ENCODE data around the gene ITIH2.

The ITIH2 gene

DNA sequence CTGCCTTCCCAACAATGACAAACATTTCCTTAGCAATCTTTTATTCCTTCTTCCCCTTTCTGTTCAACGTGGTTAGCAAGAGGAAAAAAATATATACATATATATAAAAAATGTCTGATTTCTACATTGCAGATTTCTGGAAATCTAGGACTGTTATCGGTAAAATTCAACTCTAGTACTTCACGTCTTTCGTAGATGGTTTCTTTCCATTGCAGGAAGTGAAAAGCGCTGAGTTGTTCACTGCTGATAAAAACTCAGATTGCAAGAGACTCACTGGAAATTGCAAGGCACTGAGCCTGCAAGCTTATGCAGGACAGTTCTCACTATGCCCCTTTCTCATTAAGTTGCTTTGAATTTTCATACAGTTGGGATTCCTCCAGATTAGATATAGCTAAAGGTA lies 60.8 kb downstream of the ITIH2 start:
- H3K27ac ChIP-seq (ENCODE audit: low read length) = no peak overlapping the region

DNA sequence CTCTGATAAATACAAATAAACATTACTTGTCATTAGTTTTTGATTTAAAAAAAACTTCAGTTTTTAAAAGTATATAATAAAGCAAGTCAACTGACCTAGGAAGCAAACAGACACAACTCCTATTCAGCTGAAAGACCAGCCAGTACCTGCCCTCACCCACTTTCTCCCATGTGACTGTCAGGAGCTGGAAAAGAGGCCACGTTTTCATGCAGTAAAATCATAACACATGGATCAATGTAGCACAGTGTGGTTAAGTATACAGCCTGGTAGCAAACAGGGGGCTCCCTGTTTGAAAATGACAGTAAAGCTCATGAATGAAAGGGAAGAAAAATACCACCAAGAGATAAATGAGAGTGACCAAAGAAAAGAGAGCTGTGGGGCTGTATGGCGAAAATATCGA lies 63.1 kb downstream of the ITIH2 start:
- peaks cover 4% of the 10 kb centered on the region for H3K36me3 ChIP-seq (replicated peaks; ENCODE audit: insufficient read depth, low read length)
- no peak overlapping the region for H3K9ac ChIP-seq (ENCODE audit: low read length)
- no peak overlapping the region for H3K4me2 ChIP-seq (ENCODE audit: low read depth, low read length)
- H4K20me1 ChIP-seq (ENCODE audit: insufficient read depth, low read length) = no peaks in the 10 kb centered on the region
- no peak overlapping the region for H3K4me3 ChIP-seq (ENCODE audit: low read length)
- TF ChIP-seq, protein P1, sequence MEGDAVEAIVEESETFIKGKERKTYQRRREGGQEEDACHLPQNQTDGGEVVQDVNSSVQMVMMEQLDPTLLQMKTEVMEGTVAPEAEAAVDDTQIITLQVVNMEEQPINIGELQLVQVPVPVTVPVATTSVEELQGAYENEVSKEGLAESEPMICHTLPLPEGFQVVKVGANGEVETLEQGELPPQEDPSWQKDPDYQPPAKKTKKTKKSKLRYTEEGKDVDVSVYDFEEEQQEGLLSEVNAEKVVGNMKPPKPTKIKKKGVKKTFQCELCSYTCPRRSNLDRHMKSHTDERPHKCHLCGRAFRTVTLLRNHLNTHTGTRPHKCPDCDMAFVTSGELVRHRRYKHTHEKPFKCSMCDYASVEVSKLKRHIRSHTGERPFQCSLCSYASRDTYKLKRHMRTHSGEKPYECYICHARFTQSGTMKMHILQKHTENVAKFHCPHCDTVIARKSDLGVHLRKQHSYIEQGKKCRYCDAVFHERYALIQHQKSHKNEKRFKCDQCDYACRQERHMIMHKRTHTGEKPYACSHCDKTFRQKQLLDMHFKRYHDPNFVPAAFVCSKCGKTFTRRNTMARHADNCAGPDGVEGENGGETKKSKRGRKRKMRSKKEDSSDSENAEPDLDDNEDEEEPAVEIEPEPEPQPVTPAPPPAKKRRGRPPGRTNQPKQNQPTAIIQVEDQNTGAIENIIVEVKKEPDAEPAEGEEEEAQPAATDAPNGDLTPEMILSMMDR (IDR thresholded peaks at IDR 0.05; ENCODE audit: low read length) = no peak
- no peak for TF ChIP-seq EZH2phosphoT487 (IDR thresholded peaks at IDR 0.05; ENCODE audit: low read length)
- TF ChIP-seq EZH2 (optimal IDR thresholded peaks at IDR 0.05; ENCODE audit: low read depth, low read length) = no peak
- no peaks in the 10 kb centered on the region for H3K27me3 ChIP-seq (replicated peaks; ENCODE audit: insufficient read depth, low read length)
- no peaks in the 10 kb centered on the region for H3F3A ChIP-seq (ENCODE audit: insufficient read depth, low read length)
- no peaks in the 10 kb centered on the region for H3K4me1 ChIP-seq (ENCODE audit: low read length)
- H3K79me2 ChIP-seq (ENCODE audit: low read length) = no peaks in the 10 kb centered on the region
- H2AFZ ChIP-seq (ENCODE audit: low read length) = no peak overlapping the region
- H3K9me3 ChIP-seq (replicated peaks; ENCODE audit: insufficient read depth, low read length) = no peaks in the 10 kb centered on the region
- DNase-seq = no peak
- no peak overlapping the region for H3K27ac ChIP-seq (ENCODE audit: low read length)
- no peaks in the 10 kb centered on the region for H3K9me2 ChIP-seq (replicated peaks; ENCODE audit: insufficient read depth, low read length)

More for the DNA sequence above, 60.8 kb downstream of the ITIH2 start:
- Histone ChIP-seq H3K4me2 (ENCODE audit: low read depth, low read length) (no peak overlapping the region), H2AFZ (ENCODE audit: low read length) (no peak overlapping the region), H4K20me1 (ENCODE audit: insufficient read depth, low read length) (no peaks in the 10 kb centered on the region), H3K9me2 (replicated peaks; ENCODE audit: insufficient read depth, low read length) (no peaks in the 10 kb centered on the region), H3K79me2 (ENCODE audit: low read length) (no peaks in the 10 kb centered on the region), H3K27me3 (replicated peaks; ENCODE audit: insufficient read depth, low read length) (no peaks in the 10 kb centered on the region), H3F3A (ENCODE audit: insufficient read depth, low read length) (no peaks in the 10 kb centered on the region), H3K4me3 (ENCODE audit: low read length) (no peak overlapping the region), H3K9ac (ENCODE audit: low read length) (no peak overlapping the region), H3K9me3 (replicated peaks; ENCODE audit: insufficient read depth, low read length) (no peaks in the 10 kb centered on the region), H3K36me3 (replicated peaks; ENCODE audit: insufficient read depth, low read length) (peaks cover 4% of the 10 kb centered on the region), H3K4me1 (ENCODE audit: low read length) (no peaks in the 10 kb centered on the region)
- TF ChIP-seq EZH2phosphoT487 (IDR thresholded peaks at IDR 0.05; ENCODE audit: low read length) = no peak
- TF ChIP-seq, protein P1 (IDR thresholded peaks at IDR 0.05; ENCODE audit: low read length) = no peak
- no peak for TF ChIP-seq EZH2 (optimal IDR thresholded peaks at IDR 0.05; ENCODE audit: low read depth, low read length)
- DNase-seq = no peak

DNA sequence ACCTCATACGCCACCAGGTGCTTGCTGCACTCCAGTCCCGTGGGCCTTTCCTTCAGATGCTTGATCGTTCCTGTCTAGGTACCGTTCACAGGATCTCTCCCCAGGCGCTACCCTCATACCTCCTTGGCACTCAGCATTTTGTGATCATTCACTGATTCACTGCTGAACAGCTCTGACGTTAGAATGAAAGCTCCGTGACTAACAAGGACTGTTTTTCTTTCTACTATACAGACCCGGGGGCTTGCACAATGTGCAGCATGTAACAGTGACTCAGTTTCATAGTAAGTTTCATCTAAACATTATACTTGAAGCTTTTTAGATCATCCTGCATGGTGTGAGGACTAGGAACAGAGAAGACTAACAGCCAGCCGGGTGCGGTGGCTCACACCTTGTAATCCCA lies 64.1 kb downstream of the ITIH2 start:
- no peaks in the 10 kb centered on the region for H4K20me1 ChIP-seq (ENCODE audit: insufficient read depth, low read length)
- no peaks in the 10 kb centered on the region for H3K9me2 ChIP-seq (replicated peaks; ENCODE audit: insufficient read depth, low read length)
- no peak overlapping the region for H3K9ac ChIP-seq (ENCODE audit: low read length)
- H3K4me1 ChIP-seq (ENCODE audit: low read length) = no peaks in the 10 kb centered on the region
- H3K27me3 ChIP-seq (replicated peaks; ENCODE audit: insufficient read depth, low read length) = no peaks in the 10 kb centered on the region
- H2AFZ ChIP-seq (ENCODE audit: low read length) = no peak overlapping the region
- H3K4me3 ChIP-seq (ENCODE audit: low read length) = no peak overlapping the region
- DNase-seq = no peak
- no peak overlapping the region for H3K4me2 ChIP-seq (ENCODE audit: low read depth, low read length)
- TF ChIP-seq EZH2 (optimal IDR thresholded peaks at IDR 0.05; ENCODE audit: low read depth, low read length) (no peak), EZH2phosphoT487 (IDR thresholded peaks at IDR 0.05; ENCODE audit: low read length) (no peak)
- TF ChIP-seq, protein P1 (IDR thresholded peaks at IDR 0.05; ENCODE audit: low read length) = no peak
- H3F3A ChIP-seq (ENCODE audit: insufficient read depth, low read length) = no peaks in the 10 kb centered on the region
- H3K9me3 ChIP-seq (replicated peaks; ENCODE audit: insufficient read depth, low read length) = no peaks in the 10 kb centered on the region
- peaks cover 4% of the 10 kb centered on the region for H3K36me3 ChIP-seq (replicated peaks; ENCODE audit: insufficient read depth, low read length)
- no peak overlapping the region for H3K27ac ChIP-seq (ENCODE audit: low read length)
- no peaks in the 10 kb centered on the region for H3K79me2 ChIP-seq (ENCODE audit: low read length)
